Right ventricle myocardium superior (tissue), 1 donor: Measurements from ENCODE around the gene SH3TC2. TPM values are rescaled to one million over a fixed set of nuclear protein-coding genes. Genes with fewer than 3 reads are reported as not detected.

Experiments
- ATAC-seq: fragments of 200-7000 bp; cut with Tn5 transposase; one replicate; pipeline ENCODE4 v1.9.1; 2020; ENCODE audit warnings: mild to moderate bottlenecking; ENCODE audit not compliant: poor library complexity
- DNase-seq: peaks from one replicate; pipeline ENCODE4 v3.0.0-alpha.2; 2020
- intact Hi-C: fragments of 100-400 bp; cut with DNase I; formaldehyde crosslinking; loops from one replicate; pipeline ENCODE4 v1.11.2; 2022
- microRNA-seq: library from miRNA; unstranded; fragments of <30 nt; microRNA quantifications from one replicate; pipeline ENCODE4 v1.2.0, GENCODE V29; 2020
- total RNA-seq: library from RNA; stranded (reverse); fragmentation: NEBNext Ultra II Directional; extraction: Animal tissue kit (Norgen Biotek cat#: 25700); gene quantifications from one replicate; pipeline ENCODE4 v1.2.1, GENCODE V29; 2021
- donor health status: DM: no; HTN: yes; CAD: no; lungs with severe emphysema.

The SH3TC2 gene
- total RNA-seq, 1 donor from 2014 or later = 16.7 TPM

DNA sequence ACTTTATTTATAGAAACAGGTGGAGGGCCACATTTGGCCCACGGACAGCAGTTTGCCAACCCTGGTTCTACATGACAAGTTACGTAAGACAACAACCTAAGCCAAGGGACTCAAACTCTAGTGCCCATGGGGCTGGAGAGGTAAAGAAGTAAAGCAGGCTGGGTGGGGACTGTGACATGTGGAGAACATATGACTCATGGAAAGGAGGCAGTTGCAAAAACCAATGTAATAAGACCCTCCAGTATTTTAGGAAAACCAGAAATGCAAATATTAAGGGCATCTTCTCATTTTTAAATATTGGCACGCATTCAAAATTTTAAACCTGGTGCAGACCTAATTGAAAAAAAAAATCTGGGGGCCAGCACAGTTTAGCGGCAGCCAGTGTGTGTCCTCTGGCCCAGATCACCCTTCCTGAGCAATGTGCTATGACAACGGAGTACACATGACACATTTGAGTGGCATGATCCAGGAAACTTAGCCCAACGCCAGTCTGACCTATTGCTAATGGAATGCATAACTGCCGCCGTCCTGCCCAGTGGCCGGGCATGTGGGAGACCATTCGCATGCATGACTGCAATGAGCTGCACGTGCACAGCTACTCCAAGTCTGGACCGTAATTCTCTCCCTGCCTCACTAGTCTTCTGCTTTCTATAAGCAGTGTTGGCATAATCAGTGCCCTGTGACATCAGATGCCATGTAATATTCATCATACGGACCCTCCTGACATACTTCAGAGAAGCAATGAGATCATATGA lies 97.2 kb downstream of the SH3TC2 start:
- peak; percentile 91 for ATAC-seq
- intact Hi-C loops = no loop called here
- DNase-seq = peak; percentile 81

DNA sequence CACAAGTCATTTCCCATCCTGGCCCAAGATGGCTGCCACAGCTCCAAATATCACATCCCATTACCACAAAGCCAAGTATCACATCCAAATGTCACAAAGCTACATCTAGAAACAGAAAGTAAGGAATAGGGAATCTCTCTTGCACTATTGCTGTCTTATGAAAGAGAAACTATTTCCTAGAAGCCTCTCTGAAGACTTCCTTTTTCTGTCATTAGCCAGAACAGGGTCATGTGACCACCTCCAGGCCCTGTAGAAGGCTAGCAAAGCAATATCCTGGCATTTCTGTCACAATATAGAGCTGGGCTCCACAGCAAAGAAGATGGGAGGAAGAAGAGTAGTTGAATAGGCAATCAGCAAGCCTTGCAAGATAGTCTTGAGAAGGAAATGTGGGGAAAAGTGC lies 99.2 kb downstream of the SH3TC2 start:
- intact Hi-C loops = no loop called here
- DNase-seq = no peak
- ATAC-seq = no peak

DNA sequence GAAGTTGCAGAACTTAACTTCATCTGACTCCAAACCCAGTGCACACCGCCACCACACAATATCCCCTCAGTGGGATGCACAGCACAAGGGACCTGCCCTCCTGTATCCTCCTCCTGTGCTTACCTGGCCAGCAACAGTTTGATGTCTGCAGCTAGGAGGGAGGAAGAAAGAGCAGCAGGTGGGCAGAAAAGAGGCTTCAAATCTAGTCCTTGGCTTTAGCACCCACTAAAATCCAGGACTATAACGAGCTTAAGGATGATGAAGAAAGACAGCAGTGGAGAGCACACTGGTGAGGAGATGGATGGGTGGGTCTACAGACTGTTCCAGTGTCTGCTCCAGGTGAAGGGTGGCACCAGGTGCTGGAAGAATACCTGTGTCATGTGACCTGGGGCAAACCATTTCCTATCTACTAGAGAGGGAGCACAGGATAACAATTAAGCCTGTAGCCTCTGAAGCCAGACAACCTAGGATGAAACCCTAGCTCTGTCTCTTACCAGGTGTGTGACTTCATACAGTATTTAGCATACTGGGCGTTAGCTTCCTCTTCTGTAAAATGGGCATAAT lies 100.0 kb downstream of the SH3TC2 start:
- intact Hi-C loops = no loop called here
- DNase-seq = no peak
- ATAC-seq = no peak

DNA sequence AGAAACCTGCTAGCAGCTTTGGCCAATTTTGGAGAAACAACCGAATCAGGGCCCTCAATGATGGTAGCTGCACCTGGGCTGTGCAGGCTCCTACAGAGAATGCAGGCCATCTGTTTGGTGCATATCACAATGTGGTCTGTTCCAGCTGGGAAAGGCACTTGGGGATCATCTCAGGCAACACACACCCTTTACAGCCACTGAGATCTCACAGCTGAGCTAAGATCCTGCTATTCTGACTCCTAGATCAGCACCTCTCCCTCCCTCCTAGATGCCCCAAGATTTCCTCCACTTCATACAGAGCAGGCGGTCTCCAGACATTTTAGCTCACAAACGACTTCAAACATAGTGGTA lies 100.7 kb downstream of the SH3TC2 start:
- no peak for ATAC-seq
- intact Hi-C loops = no loop called here
- DNase-seq = no peak

DNA sequence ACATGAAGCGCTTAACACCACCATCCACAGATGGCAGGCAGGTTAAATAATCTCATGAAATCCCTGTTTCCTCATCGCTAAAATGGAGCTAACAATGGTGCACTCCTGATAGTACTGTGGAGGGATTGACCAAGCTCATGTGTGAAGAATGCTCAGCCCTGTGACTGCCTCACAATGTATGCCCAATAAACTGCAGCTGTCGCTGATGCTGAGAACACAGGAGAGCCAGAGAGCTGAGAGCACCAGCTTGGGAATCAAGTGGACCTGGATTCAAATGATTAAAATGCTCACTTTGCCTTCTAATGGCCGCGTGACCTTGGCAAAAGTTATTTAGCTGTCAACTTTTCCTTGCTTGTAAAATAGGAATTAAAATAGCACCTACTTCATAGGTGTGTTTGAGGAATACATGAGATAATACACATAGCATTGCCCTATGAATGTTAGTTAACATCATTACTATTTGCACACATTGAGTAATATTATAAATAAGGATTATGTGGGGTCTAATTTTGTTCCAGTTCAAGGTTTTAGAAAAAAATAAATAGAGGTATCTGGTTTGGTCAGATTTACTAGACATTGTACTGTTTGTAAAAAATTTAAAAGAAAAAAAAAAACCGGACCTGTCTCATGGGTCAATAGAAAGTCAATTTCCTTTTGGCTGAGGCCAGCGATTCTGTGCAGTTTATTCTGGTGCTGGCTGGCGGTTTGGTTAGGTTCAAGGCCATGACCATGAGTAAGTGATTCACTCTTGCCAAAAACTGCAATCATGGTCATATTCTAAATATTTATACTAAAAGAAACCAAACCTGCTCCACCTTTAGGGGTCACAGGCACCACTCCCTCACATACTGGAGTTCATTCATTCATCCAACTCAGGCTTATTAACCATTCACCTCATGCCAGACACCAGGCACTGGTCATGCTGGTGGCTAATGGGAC lies 101.3 kb downstream of the SH3TC2 start:
- intact Hi-C loops = no loop called here
- DNase-seq (no peak), ATAC-seq (no peak)

DNA sequence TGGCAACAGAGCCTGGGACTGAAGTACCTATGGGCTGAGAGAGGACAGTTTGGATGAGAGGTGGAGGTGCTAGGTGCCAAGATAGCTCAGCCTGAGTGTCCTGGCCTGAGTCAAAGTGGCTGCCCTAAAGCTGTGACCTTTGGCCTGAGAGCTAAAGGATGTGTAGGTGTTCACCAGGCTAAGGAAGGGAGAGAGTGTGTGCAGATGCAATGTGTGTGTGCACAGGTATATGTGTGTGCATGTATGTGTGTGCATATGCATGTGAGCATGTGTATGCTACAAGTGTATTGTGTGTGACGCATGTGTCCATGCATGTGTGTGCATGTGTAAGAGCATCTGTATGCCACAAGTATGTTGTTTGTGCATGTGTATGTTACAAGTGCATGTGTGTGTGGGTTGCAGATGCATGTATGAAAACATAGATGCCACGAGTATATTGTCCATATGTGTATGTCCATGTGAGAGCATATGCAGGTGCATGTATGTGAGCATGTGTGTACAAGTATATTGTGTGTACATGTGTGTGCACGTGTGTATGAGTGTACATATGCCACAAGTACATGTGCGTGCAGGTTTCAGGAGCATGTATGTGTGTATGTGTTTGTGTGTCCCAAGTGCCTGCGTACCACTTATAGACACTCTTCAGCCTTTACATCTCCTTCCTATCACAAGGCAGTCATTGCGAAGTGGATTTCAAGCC lies 102.6 kb downstream of the SH3TC2 start:
- no peak for DNase-seq
- intact Hi-C loops = no loop called here
- ATAC-seq = no peak

DNA sequence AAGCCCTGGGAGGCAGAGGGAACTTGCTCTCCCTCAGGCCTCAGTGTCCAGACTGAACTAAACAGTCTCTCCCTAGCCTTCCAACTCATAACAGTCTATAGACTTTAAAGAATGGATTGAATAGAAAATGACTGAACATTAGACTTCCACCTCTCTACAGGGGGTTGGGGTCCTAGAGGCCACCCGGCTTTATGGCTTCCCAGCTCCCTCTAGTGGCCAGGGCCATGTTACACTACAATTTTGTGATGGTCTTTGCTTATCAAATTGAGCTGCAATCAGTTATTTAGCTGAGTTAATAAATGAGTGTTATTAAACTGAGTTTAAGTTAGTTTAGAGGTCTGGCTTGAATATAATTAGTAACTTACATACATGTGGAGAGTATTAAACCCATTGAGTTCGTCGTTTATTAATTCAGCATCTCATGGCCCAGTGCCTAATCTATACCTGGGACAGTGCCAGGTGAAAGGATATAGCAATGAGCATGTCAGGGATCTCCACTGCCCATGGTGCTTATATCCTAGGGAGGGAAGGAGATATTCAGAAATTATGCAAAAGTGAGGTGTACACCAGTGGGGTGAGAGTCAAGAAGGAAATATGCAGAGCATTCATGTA lies 105.2 kb downstream of the SH3TC2 start:
- ATAC-seq (peak; percentile 50), DNase-seq (no peak)
- intact Hi-C loops = loop anchor here (5.0 kb wide), 1 partner anchor 135 kb away; no protein-coding TSS in a partner anchor

DNA sequence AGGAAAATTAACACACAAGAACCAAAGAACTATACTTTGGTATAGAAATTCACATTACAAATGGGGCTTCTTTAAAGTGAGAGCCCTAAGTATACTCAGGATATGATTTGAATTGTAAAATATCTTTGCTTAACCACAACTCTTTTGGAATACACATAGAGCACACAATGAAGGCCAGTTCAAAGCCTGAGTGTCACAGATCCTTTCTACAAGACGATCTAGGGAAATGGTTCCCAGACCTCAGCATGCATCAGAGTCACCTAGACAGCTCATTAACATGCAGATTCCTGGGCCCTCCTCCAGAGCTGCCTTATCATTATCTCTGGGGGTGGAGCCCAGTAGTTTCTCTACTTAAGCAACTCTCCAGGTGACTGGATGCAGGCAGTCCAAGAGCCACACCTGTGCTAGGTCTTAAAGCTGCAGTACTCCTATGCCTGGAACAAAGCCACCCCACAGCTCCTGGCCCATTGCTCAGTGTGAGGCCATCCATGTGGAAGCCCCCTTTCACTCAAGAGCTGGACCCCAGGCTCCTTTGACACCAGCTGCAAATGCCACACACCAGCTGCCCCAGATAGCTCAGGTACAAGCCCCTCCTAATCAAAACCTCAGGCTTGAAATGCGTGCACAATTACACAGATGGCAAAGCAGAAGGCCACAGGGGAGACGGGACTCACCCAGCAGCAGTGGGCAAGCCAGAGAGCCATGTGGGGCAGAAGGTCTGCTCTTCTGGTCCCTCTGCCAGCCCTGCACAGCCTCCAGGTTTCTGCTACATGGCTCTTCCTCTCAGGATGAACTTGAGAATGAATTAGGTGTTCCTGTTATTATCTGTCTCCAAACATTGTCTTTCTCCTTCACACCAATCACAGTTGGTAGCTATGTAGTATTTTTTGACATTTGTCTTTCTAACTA lies 106.1 kb downstream of the SH3TC2 start:
- intact Hi-C loops = loop anchor here (5.0 kb wide), 1 partner anchor 134 kb away; no protein-coding TSS in a partner anchor
- DNase-seq = no peak
- ATAC-seq = no peak

Small RNA genes lying within 50 kb of the gene (microRNA-seq; reads per million reads assigned to microRNA genes)
- 108 reads per million, percentile 53 among the genes with 10 or more reads in this experiment for gene MIR584

Other genes with a start within 250 kb of the SH3TC2 start
- gene ADRB2, start 236.5 kb downstream of the SH3TC2 start, total RNA-seq = 5.6 TPM
- gene ABLIM3, start 78.4 kb upstream of the SH3TC2 start, total RNA-seq = 131 TPM
- gene AFAP1L1, start 208.8 kb upstream of the SH3TC2 start, total RNA-seq = 42.2 TPM